ENCODE measurements around the gene TRIP4. TPM values are rescaled to one million over a fixed set of nuclear protein-coding genes. Genes with fewer than 3 reads are reported as not detected.
"Not testable (repeated sequence)": the region's sequence is repeated elsewhere in the genome, so short reads cannot be mapped to it uniquely, and the experiment has no call there.

Gene TRIP4
- 6.3 and 8.6 TPM in 2 replicates for total RNA-seq (2014; rRNA removed; shearing (Covaris generic))
- 5.9 and 13.4 TPM in 2 replicates for polyA plus RNA-seq (2014; cell fraction: nucleus; rRNA removed)

DNA sequence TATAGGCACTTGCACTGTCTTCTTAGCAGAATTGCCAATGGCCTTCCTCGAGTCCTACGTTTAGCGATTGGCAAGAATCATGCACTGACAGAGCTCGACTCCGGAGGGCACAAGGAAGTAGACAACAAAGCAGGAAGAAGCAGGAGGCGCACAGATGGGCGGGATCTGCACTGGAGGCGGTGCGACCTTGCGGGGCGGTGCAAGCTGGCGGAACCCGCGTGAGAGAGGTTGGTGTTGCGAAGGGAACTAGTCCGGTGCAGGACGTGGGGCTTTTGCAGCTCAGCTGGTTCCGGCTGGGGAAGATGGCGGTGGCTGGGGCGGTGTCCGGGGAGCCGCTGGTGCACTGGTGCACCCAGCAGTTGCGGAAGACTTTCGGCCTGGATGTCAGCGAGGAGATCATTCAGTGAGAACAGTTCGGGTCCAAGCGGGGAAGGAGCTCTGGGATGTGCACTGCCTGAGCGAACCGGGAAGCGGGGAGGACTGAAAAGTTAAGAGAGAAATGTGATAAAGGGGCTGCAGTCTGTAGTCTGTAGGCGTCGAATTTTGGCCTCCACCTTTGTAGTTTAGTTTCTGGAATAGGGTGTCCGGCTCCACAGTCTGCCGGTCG is at the start of gene TRIP4:
TRIP4 (plus strand) TSS at position 275 of the 607 bp plus-strand sequence; CDS start at position 303, 28 bp downstream.
- DNase-seq (ENCODE audit: extremely low read depth, low read depth): peak; percentile 93

- DNase-seq (ENCODE audit: extremely low read depth, low read depth): no peak
Measured at GRCh38 chr15:64340355-64340754, 47.3 kb upstream of the TRIP4 start.

GRCh38 chr15:64341961-64342360 is 45.7 kb upstream of the TRIP4 start:
- no peak for DNase-seq (ENCODE audit: extremely low read depth, low read depth)

DNA sequence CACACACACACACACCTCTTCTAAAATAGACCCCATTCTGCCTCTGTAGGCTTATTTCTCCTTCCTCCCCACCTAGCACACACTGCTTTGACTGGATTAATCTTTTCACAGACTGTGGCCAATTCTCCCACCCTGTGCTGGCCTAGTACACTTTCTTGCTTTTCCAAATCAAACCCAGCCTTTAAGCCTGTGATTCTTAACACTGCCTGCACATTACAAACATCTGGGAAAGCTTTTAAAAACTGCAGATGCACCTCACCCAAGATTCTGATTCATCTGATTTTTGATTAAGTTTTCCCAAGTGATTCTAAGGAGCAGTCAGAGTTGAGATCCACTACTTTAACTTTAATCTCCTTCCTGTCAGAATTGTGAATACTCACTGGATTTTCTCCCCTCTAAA is 44.4 kb upstream of the TRIP4 start:
- DNase-seq (ENCODE audit: extremely low read depth, low read depth): no peak

DNA sequence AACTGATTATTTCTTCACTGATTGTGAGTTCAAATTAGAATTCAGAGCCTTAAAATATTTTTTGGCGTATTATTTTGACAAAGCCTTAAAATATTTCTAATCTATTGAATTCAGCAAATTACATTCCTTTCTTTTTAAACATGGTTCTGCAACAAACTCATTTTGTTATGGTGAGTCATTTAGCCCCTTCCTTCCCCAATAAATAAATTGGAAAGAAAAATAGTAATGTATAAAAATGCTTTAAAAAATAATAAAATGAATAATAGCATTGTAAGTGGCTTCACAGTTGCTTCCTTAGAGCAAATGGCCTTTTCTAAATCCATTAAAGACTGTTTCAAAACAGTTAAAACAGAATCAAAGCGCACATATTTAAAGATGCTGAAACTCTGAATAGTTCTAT is 43.8 kb upstream of the TRIP4 start:
- DNase-seq (ENCODE audit: extremely low read depth, low read depth): no peak

- DNase-seq (ENCODE audit: extremely low read depth, low read depth): no peak
Measured at GRCh38 chr15:64344651-64345294, 42.9 kb upstream of the TRIP4 start.

DNA sequence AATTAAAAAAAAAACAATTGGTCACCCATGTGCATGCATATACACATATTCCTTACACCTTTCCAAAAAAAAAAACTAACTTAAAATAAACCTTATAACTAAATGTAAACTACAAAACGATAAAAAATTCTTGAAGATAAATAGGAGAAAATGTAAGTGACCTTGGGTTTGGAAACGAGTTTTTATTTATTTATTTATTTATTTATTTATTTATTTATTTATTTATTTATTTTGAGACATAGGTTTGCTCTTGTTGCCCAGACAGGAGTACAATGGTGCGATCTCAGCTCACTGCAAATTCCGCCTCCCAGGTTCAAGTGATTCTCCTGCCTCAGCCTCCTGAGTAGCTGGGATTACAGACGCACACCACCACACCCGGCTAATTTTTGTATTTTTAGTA is 41.4 kb upstream of the TRIP4 start:
- DNase-seq (ENCODE audit: extremely low read depth, low read depth): not testable (repeated sequence)

DNA sequence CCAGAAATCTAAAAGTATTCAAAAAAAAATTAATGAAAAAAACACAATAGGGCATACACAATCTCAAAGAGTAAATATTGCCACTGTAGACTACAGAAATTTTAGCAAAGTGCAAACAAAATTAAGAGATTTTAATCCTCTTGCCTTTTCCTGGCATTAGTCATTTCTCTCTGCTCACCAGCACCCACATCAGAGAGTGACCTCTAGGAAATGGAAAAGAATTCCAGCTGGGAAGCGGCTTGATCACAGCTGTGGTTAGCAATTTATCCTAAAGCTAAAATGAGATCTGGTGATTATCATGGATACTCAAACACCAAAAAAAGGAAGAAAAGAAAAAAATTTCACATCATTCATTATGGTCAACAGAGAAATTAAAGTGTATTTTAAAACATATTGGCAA is 39.2 kb upstream of the TRIP4 start:
- no peak for DNase-seq (ENCODE audit: extremely low read depth, low read depth)

DNA sequence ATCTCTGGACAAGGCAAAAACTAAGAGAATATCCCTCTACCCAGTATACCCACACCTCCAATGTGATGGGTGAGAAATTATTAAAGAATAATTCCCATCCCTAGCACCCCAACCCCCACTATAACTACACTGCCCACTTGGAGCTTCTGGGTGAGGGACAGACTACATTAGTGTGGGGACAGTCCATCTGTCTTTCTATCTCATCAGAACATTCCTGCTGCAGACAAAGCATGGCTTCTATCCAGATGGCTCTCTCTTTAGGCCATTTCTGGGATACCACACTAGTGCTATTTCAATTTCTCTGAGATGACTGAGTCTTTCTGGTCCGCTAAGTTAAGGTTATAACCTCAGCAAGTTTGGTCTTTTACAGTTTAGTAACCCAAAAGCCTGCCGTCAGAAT is 38.3 kb upstream of the TRIP4 start:
- DNase-seq (ENCODE audit: extremely low read depth, low read depth): no peak

DNA sequence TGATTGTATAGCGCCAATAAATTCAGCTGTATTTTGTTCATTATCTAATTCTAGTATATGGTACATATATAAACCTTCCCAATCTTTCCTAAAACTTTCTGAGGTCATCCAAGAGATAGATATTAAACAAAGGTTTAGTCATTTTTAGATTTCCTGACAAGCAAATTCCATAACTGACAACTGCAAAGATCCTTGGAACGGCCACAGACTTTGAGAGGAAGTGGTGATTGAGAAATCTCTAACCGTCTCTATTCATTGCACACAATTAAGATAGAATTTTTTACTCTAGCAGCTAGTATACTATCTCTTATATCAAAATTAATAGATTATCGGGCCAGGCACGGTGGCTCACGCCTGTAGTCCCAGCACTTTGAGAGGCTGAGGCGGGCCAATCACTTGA is 36.4 kb upstream of the TRIP4 start:
- no peak for DNase-seq (ENCODE audit: extremely low read depth, low read depth)

GRCh38 chr15:64354688-64355344 is 32.8 kb upstream of the TRIP4 start:
- no peak for DNase-seq (ENCODE audit: extremely low read depth, low read depth)

DNA sequence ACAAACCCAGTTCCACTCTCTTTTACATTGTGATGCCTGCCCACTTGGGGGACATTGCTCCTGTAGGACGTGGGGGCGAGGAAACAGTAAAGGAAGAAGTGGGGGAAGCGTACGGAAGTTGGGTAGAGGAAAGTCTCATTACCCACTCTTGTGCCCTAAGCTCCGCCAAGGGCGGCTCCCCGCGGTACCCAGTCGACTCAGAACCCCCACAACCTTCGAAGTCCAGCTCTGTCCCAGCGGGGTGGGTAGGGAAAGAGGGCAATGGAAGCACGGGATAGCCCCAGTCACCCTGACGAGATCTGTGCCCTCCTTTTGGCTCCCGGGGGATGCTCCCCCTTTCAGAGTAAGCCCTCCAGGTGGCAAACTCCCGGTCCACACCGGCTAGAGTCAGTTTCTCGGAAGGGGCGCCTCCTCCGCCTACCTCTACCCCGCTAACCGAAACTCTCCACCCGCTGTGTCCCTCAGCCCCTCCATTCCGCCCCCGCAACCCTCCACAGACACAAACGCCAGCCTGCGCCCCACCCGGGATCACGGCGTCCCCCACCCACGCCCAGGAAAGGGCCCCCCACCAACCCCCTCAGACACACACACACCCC is 32.2 kb upstream of the TRIP4 start:
- DNase-seq (ENCODE audit: extremely low read depth, low read depth): no peak

- DNase-seq (ENCODE audit: extremely low read depth, low read depth): peak; percentile 93
Measured at GRCh38 chr15:64355944-64356709, 31.5 kb upstream of the TRIP4 start, which contains the start of gene CSNK1G1. Gene CSNK1G1, minus strand, starts transcription at chr15:64356173. Its CDS starts 55,674 bp downstream, at chr15:64300499.

- no peak for DNase-seq (ENCODE audit: extremely low read depth, low read depth)
Measured at GRCh38 chr15:64356710-64357040, 31.0 kb upstream of the TRIP4 start.

- DNase-seq (ENCODE audit: extremely low read depth, low read depth): no peak
Measured at GRCh38 chr15:64361259-64361658, 26.4 kb upstream of the TRIP4 start.

- no peak for DNase-seq (ENCODE audit: extremely low read depth, low read depth)
Measured at GRCh38 chr15:64369078-64369607, 18.5 kb upstream of the TRIP4 start.

GRCh38 chr15:64371383-64371782 is 16.3 kb upstream of the TRIP4 start:
- not testable (repeated sequence) for DNase-seq (ENCODE audit: extremely low read depth, low read depth)

DNA sequence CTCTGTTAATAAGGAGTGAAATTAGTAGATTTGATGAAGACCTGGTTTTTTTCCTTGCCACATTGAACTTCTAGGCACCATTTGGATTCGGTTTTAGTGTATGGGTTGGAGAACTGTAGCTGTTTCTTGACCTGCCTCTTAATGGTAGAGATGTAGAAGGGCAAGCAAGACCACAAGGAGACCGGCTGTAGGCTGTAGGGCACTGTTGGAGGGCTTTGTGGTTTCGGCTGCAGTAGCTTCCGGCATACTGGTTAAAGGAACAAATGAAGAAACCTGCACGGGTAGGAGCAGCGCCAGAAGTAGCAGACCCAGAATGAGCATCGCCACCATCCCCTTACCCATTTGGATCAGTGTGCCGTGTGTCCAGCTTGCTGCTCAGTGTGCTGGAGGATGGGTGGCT is 14.3 kb upstream of the TRIP4 start:
- DNase-seq (ENCODE audit: extremely low read depth, low read depth): no peak

- DNase-seq (ENCODE audit: extremely low read depth, low read depth): no peak
Measured at GRCh38 chr15:64379216-64379960, 8.2 kb upstream of the TRIP4 start.

All from NCI-H460 (cell line).